Measurements from ENCODE around the gene ZNF768. TPM values are rescaled to one million over a fixed set of nuclear protein-coding genes. Genes with fewer than 3 reads are reported as not detected.

Gene ZNF768
- total and polyA plus RNA-seq, 2 of the 13 experiments (the other 11 are each of a cell fraction or from before 2014, with no cell fraction given): 26.7 to 34.4 TPM

GRCh38 chr16:30526137-30526822, at the start of gene ZNF768 (continued):
- TF ChIP-seq ZBTB26 (CRISPR knock-in tag; IDR thresholded peaks at IDR 0.05; ENCODE audit: borderline replicate concordance): 0 out of 2 replicates have a peak, but pooled peaks have one; percentile 33
- TF ChIP-seq FOXP1 (IDR thresholded peaks at IDR 0.05): no peak
- TF ChIP-seq FOXP1 (CRISPR knock-in tag; IDR thresholded peaks at IDR 0.05): no peak
- peak; percentile 58; the same call in 1 of the 2 replicates for TF ChIP-seq RXRA (CRISPR knock-in tag; IDR thresholded peaks at IDR 0.05)
- TF ChIP-seq SMC3 (IDR thresholded peaks at IDR 0.05; ENCODE audit: low read length): no peak
- TF ChIP-seq ADNP (CRISPR knock-in tag; IDR thresholded peaks at IDR 0.05): no peak
- TF ChIP-seq RNF2 (conservative IDR thresholded peaks at IDR 0.05; ENCODE audit: low read depth): no peak
- no peak for TF ChIP-seq TSC22D2 (CRISPR knock-in tag; IDR thresholded peaks at IDR 0.05; ENCODE audit: borderline replicate concordance)
- no peak for TF ChIP-seq SMARCC2 (IDR thresholded peaks at IDR 0.05)
- no peak for TF ChIP-seq MTA3 (CRISPR knock-in tag; IDR thresholded peaks at IDR 0.05)
- TF ChIP-seq PITX1 (CRISPR knock-in tag; IDR thresholded peaks at IDR 0.05): no peak
- no peak for TF ChIP-seq PLSCR1 (CRISPR knock-in tag; IDR thresholded peaks at IDR 0.05; ENCODE audit: borderline replicate concordance)
- TF ChIP-seq ZNF317 (CRISPR knock-in tag; IDR thresholded peaks at IDR 0.05): no peak
- TF ChIP-seq FOXC1 (CRISPR knock-in tag; IDR thresholded peaks at IDR 0.05; ENCODE audit: borderline replicate concordance): no peak
- TF ChIP-seq ZNF567 (CRISPR knock-in tag; IDR thresholded peaks at IDR 0.05; ENCODE audit: borderline replicate concordance): no peak
- no peak for TF ChIP-seq ZFP36L2 (CRISPR knock-in tag; IDR thresholded peaks at IDR 0.05)
- TF ChIP-seq MED1 (CRISPR knock-in tag; IDR thresholded peaks at IDR 0.05): no peak
- TF ChIP-seq HNF4G (IDR thresholded peaks at IDR 0.05; ENCODE audit: borderline replicate concordance, low read depth, low read length): no peak
- TF ChIP-seq HNF4G (CRISPR knock-in tag; IDR thresholded peaks at IDR 0.05; ENCODE audit: borderline replicate concordance, low read depth): no peak
- TF ChIP-seq DPF2 (CRISPR knock-in tag; IDR thresholded peaks at IDR 0.05; ENCODE audit: borderline replicate concordance, low read depth): no peak
- 0 out of 2 replicates have a peak, but pooled peaks have one; percentile 16 for TF ChIP-seq ZNF589 (CRISPR knock-in tag; conservative IDR thresholded peaks at IDR 0.05)
- TF ChIP-seq ZNF562 (CRISPR knock-in tag; IDR thresholded peaks at IDR 0.05; ENCODE audit: borderline replicate concordance): no peak
- TF ChIP-seq HMGA1 (CRISPR knock-in tag; conservative IDR thresholded peaks at IDR 0.05): no peak
- TF ChIP-seq TCF7L2 (IDR thresholded peaks at IDR 0.05; ENCODE audit: low read depth, low read length): no peak
- TF ChIP-seq ISL2 (CRISPR knock-in tag; IDR thresholded peaks at IDR 0.05): 0 out of 2 replicates have a peak, but pooled peaks have one; percentile 16
- no peak for TF ChIP-seq ZNF224 (CRISPR knock-in tag; IDR thresholded peaks at IDR 0.05)
- no peak for TF ChIP-seq ZNF101 (CRISPR knock-in tag; IDR thresholded peaks at IDR 0.05; ENCODE audit: borderline replicate concordance, low read depth)
- TF ChIP-seq ZBTB4 (CRISPR knock-in tag; IDR thresholded peaks at IDR 0.05; ENCODE audit: borderline replicate concordance): no peak

Data from HepG2 (cell line).